HuH-7.5 (cell line): ENCODE results near the gene KDM4D.
"Not testable (repeated sequence)": the region's sequence is repeated elsewhere in the genome, so short reads cannot be mapped to it uniquely, and the experiment has no call there.

Source experiments
- DNase-seq: peaks from one replicate; pipeline ENCODE4 v3.0.0; 2011; ENCODE audit warnings: low spot score

KDM4D gene

DNA sequence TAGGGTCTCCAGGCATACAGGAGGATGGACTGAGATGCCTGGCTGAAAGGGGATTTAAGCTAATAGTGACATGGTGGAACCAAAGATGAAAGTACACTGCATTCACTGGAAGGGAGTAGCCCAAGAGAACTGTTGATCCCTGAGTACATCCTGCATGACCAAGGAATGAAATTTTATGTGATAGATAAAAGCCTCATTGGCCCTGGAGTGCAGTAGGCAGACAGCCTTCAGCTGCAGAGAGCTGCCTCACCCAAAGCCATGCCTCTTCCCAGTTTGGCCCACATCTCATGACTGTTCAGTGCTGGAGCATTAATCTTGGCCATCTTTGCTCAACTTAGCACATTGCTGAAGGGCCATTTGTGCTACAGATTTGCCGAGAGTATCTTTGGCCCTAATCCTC lies 59.5 kb downstream of the KDM4D start:
- no peak for DNase-seq

DNA sequence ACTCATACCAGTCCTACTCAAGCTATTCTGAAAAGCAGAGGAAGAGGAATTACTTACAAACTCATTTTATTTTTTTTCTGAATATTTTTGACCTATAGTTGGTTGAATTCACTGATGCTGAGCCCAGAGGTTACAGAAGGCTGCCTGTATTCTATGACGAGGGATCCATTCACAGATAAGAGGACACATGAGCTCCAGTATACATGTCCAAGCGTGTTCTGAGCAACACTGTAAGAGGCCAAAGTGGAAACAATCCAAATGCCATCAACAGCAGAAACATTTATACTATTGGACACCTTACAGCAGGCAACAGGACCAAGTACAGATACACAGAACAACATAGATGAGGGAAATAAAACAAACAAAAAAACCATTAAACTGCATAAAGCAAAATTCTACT lies 61.8 kb downstream of the KDM4D start:
- no peak for DNase-seq

DNA sequence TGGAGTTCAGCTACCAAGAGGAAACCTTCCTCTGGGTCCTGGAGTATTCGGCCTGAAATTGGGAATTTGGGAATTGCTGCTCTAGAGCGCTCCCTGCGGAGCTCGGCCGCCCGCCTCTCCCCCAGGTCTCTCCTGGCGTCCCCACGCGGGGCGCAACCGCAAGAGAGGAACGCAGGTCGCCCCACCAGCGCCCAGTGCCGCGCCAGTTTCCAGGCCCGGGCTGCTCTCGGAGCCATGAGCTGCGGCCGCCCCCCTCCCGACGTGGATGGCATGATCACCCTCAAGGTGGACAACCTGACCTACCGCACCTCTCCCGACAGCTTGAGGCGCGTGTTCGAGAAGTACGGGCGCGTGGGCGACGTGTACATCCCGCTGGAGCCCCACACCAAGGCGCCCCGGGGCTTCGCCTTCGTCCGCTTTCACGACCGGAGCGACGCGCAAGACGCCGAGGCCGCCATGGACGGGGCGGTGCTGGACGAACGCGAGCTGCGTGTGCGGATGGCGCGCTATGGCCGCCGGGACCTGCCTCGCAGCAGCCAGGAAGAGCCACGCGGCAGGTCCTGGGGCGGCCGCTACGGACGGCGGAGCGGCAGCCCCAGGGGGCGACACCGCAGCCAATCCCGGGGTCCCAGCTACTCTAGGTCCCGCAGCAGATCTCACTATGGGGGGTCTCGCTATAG lies 64.0 kb downstream of the KDM4D start:
- DNase-seq, result not testable (repeated sequence)

DNA sequence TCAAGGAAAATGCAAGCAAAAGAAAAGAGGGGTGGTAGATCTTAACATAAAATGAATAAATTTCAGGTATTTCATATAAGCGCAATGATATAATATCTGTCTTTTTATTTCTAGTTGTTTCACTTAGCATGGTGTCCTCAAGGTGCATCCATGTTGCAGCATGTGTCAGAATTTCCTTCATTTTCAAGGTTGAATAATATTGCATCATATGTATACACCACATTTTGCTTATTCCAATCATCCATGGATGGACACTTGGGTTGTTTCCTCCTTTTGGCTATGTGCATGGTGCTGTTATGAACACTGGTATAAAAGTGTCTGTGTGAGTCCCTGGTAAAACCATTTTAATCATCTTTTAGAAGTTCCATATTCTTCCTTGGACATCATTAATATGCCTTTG lies 68.7 kb downstream of the KDM4D start:
- no peak for DNase-seq

DNA sequence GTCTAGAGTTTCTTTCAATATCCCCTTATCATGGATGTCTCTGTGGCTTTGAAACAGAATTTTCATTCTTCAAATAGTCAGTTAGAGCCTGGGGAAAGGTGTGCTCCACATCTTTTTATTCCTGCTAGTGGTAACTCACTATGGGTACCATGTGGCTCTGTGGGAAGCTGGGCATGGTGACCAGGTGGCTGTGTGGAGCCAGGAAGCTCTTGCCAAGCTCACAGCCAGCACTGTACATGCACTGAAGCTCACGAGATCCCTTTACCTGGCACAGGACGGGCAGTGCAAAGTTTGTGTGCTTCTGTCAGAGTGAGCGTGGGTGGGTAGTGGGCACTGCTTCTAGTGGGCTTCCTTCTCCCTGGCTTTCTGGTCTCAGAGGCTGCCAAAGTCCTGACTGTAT lies 69.4 kb downstream of the KDM4D start:
- no peak for DNase-seq

DNA sequence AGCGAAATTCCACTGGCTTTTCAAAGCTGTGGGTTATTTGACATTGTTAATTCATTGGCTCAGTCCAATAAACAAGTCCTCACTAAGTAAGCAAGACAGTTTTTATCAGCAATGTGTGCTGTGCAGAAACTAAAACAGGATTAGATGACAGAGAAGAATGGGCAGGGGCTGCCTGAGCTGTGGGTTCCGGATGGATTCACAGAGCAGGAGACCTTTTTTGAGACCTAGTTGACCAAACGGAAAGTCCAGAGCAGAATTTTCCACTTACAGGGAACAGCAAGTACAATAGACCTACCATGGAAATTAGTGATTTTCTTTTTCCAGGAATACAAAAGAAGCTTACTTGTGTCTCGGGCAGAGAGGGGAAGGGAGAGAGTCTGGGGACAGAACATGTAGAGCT lies 70.5 kb downstream of the KDM4D start:
- DNase-seq, result no peak

DNA sequence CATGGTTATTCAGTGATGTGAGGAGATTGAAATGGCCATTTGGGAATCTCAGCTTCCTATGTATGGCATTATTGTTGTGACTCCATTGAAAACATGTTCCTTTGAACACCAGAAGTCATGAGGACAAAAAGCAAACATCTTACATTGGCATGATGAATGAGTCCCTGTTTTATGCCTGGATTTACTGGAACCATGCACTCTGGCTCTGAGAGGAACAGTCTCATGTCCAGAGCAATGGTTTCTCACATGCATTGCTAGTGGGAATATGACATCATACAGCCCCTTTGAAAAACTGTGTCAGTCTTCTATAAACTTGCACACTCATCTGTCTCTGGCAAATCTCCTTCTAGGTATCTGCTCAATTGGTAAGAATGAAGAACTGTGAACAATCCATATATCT lies 72.3 kb downstream of the KDM4D start:
- DNase-seq, result no peak
